ENCODE measurements around the gene MATN4.

Gene MATN4

GRCh38 chr20:45340236-45340847, 32.2 kb upstream of the MATN4 start:
- DNase-seq, result no peak

GRCh38 chr20:45339799-45340198, 31.7 kb upstream of the MATN4 start:
- DNase-seq, result no peak

GRCh38 chr20:45339084-45339483, 31.0 kb upstream of the MATN4 start:
- DNase-seq, result no peak

GRCh38 chr20:45338121-45339030, 30.3 kb upstream of the MATN4 start:
- no peak for DNase-seq

GRCh38 chr20:45337367-45338120, 29.4 kb upstream of the MATN4 start:
- peak; percentile 94 for DNase-seq

GRCh38 chr20:45336530-45337366, 28.6 kb upstream of the MATN4 start:
- DNase-seq, result peak; percentile 84

- no peak for DNase-seq
These were observed 22.4 kb upstream of the MATN4 start for GRCh38 chr20:45330476-45330875.

- DNase-seq, result no peak
These were observed 21.6 kb upstream of the MATN4 start for GRCh38 chr20:45329497-45330319.

GRCh38 chr20:45328451-45328850, 20.4 kb upstream of the MATN4 start:
- DNase-seq, result no peak

GRCh38 chr20:45325371-45325770, 17.3 kb upstream of the MATN4 start:
- DNase-seq, result no peak

GRCh38 chr20:45323731-45324130, 15.6 kb upstream of the MATN4 start:
- DNase-seq, result no peak

GRCh38 chr20:45322952-45323383, 14.9 kb upstream of the MATN4 start:
- DNase-seq, result peak; percentile 27

GRCh38 chr20:45320948-45321595, 13.0 kb upstream of the MATN4 start:
- DNase-seq, result no peak

GRCh38 chr20:45318948-45319347, 10.8 kb upstream of the MATN4 start:
- DNase-seq, result no peak

- DNase-seq, result no peak
These were observed 10.4 kb upstream of the MATN4 start for GRCh38 chr20:45318386-45318939.

- DNase-seq, result no peak
These were observed 9.7 kb upstream of the MATN4 start for GRCh38 chr20:45317826-45318225.

GRCh38 chr20:45316150-45317080, 8.3 kb upstream of the MATN4 start:
- DNase-seq, result no peak

- DNase-seq, result no peak
These were observed 7.6 kb upstream of the MATN4 start for GRCh38 chr20:45315672-45316071.

- no peak for DNase-seq
These were observed 5.8 kb upstream of the MATN4 start for GRCh38 chr20:45313943-45314342.
